Measurements from ENCODE around the gene GPC6. TPM values are rescaled to one million over a fixed set of nuclear protein-coding genes. Genes with fewer than 3 reads are reported as not detected.
"Not testable (repeated sequence)": the region's sequence is repeated elsewhere in the genome, so short reads cannot be mapped to it uniquely, and the experiment has no call there.

Gene GPC6
- polyA plus RNA-seq, 1 donor = 4.1 TPM

DNA sequence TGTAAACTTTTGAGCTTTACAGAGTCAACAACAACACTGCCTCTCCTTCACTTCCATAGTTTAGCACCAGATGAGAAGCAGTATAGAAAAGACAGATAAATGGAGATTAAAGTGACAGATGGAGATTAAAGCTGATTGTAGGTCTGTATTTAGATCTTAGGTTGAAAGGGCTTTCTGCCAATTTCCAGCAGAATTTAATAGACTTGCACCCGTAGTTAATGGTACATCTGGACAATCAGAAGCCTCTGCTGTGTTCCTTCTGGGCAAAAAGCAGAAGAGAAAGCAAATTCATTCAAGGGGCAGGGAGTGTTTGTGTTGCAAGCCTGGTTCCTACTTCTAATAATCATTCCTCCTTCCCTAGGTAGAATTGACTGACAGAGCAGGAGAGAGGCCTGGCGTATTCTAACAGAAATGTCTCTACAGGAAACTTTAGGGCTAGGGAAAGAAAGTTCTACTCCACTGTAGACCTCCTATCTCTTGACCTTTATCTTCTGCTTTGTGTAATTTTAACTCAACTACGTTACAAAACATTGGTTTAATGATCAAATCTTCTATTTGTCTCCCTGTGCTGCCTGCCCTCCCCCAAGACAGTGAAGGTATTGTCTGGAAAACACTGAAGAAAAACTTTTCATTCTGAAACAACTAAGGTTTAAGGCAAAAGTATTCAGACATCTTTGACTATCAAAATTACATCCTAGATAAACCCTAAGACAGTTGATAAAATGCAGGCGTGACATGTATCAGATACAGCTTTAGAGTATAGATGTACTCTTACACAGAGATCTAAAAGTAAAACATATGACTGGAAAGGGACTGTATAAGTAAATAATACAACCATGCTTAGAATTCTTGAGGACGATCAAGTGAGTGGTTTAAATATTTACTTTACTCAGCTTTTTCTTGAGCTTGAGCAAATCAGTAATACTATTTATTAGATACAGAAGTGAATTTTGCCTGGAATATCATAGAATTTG, 44.4 kb downstream of the GPC6 start:
- DNase-seq = no peak

DNA sequence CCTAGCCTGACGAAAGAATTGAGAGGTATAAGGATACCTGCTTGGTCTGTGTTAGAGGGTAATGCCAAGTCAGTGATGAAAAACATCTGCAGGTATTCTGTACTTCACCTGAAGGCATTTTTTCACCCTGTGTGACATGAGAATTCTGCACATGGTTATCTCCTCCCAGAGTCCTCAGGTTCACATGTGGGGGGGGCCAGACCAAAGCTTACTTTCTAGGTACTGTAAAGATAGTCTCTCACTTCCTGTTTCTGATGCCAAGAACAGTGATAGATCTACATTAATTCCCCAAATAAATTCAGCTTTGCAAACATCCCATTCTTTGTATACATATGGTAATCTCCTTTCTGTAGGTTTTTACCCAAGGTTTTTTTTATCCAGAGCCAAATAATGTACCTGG, 53.4 kb downstream of the GPC6 start:
- DNase-seq = no peak

DNA sequence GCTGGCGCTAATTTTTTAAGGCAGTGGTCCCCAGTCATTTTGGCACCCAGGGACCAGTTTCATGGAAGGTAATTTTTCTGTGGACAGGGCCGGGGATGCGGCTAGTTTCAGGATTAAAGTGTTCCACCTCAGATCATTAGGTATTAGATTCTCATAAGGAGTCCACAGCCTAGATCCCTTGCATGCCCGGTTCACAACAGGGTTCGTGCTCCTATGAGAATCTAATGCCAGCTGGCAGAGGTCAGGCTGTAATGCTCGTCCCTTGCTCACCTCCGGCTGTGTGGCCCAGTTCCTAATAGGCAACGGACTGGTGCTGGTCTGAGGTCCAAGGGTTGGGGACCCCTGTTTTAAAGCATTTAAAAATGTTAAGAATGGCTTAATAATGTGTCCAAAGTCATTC, 54.1 kb downstream of the GPC6 start:
- no peak for DNase-seq

DNA sequence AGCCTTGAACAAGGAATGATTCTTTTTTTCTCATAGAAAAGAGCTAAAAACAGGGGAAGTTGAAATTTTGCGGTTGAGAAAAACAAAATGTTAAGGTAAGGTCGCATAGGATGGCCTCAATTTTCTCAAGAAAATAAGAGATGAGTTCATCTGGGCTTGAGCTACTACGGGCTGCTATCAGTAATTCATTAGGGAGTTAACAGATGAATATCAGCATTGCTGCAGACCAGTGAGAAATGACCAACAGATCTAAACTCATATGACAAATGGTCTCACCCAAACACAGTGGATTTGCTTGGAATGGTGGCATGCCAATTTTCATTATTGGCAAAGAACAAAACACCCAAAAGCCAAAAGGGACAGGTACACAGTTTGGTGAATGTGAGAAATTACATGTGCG, 56.6 kb downstream of the GPC6 start:
- no peak for DNase-seq

DNA sequence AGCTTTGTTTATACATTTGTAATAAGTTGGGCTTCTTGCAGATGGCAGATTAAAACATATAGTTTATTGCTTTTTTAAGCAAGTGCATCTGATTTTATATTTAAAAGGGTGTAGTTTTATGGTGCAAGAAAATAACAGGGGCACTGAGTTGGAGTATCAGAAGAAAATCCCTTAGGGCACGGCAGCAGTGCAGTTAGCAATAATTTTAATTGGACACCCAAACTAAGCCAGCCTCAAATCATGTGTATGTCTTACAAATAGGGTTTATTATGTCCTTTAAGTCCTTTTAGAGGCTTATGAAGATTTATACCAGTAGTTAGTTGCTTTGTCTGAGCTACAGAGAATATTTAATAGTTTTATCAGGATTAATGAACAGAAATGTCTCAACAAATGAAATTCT, 57.5 kb downstream of the GPC6 start:
- no peak for DNase-seq

DNA sequence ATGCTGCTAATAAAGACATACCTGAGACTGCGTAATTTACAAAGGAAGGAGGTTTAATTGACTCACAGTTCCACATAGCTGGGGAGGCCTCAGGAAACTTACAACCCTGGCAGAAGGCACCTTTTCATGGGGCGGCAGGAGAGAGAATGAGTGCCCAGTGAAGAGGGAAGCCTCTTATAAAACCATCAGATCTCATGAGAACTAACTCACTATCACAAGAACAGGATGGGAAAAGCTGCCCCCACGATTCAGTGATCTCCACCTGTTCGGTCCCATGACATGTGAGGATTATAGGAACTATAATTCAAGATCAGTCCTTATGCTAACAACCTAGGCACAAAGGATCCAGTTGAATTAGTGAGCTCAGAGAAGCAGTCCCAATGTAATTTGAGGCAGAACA, 59.4 kb downstream of the GPC6 start:
- no peak for DNase-seq

DNA sequence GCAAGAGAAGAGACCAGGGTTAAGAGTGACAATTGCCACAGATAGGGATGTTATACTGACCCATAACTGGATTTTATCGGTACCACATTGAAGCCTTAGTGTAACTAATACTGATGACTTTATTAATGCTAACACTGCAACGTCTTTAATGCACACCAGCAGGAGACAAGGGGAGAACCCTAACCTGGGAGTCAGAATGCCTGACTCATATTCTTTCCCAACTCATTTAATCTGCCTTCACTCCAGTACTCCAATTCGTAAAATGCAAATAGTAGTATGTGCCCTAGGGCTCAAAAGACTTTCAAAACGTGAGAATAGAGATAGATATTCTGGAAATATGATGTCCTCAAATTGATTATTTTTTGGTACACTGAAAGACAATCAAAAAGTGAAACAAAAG, 62.4 kb downstream of the GPC6 start:
- no peak for DNase-seq

DNA sequence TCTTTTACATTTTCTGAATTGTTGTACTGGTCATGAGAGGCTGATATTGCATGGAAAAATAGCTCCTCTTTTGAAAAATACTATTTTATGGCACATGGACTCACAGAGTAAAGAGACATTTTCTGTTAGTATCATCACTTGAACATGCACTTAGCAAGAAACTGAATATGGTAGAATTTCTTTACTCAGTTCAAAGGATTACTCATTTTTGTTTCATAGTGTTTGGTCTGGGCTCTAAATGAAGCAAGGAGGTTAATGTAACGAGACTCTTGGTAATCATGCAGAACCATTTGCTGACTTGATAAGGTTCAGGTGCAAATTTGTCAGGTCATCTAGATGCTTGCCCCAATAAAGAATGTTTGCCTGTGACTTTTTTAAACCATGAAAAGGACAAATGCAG, 63.2 kb downstream of the GPC6 start:
- DNase-seq = no peak

DNA sequence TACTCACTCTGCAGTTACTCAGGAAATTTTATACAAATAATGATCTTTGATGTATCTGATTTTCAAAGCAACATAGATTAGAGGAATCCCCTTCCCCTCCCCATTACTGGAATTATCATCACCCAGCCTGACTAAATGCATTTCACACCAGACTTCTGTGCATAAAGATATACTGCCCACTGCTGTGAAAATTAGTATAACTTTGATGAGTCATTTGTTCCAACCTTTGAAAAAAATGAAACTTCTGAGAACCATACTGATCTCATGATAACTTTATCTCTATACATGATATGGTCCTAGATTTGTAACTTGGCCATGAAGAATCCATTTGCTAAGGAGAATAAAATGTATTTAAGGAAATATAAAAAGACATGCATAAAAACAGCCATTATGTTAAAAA, 63.9 kb downstream of the GPC6 start:
- no peak for DNase-seq

DNA sequence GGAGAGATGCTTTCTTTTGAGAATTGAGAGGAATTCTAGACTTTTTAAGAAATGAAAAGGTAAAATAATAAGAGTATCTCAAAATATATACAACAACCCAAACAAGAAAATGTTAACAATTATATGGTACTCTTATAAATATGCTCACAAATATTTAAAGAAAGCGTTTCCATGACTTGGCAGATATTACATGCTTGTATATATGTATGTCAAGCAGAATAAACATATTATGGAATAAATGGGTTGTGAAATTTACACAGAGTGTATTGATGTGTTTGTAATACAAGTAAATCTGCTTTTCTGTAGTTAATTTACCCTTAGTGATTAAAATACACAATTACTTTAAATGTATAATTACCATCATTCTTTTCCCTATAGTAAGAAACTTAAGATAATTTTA, 65.8 kb downstream of the GPC6 start:
- DNase-seq = no peak

DNA sequence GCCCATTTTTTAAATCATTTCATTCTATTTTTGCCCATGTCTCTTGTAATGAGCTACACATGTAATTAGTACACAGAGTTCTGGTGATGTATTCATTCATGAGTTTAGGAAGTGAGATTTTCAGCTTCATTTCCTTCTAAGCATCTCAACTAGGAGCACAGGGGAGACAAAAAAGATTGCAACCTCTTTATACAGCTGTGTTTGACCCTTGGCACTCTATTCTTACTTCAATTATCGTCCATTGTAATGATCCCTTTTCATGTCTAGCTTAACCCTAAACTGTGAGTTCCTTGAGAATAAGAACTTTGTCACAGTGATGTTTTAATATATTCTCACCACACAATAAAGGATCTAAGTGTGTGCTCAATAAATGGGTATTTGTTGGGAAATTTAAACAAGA, 67.1 kb downstream of the GPC6 start:
- DNase-seq = no peak

DNA sequence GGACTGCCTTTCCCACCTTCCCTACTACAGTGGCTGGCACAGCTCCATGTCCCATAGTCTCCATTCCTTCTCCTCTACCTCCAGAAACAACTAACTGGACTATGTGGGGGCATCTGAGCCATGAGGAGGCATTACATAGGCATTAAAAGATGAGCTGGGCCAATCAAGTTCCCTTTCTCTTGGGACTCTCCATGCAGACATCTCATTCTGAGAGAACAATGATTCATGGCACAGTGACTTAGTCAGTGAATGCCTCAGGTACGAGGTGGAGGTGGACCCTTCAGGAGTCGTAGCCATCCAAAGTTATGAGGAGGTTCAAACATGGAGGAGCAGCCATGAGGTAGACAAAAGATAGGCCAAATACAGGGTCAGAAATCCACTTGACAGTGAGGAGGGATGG, 70.0 kb downstream of the GPC6 start:
- DNase-seq = no peak

DNA sequence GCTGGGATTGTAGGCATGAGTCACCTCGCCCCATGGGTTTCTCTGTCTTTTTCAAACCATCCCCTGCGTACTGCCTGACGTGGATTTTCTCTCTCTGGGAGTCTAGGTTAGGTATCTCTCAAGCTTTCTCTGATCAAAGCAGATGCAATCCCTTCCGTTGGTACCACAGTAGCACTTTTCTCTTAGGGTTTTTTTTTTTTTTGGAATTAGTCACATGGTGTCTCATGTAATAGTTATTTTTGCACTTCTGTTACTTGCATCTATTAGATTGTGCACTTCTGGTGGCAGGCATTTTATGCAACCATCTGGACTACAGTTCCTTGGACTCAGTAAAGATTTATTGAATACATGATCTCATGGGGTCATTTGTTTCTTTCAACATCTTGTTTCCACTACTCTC, 72.1 kb downstream of the GPC6 start:
- no peak for DNase-seq

DNA sequence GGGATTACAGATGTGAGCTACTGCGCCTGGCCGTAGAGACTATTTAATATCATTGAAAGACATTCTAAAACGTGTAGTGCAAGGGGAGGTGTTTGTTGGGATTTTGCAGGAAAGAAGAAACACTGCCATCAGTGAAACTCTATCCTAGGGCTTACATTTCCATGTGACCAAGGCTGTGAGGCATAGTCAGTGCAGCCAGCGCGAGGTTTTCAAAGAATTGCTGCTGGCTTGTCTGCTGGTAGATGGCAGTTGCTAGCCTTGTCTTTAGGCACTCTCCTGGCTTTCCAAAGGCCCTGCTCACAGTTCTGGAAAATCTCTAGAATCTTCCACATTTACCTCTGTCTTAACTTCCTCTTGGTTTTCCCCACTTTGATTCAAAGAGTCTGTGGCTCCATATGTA, 77.5 kb downstream of the GPC6 start:
- no peak for DNase-seq

DNA sequence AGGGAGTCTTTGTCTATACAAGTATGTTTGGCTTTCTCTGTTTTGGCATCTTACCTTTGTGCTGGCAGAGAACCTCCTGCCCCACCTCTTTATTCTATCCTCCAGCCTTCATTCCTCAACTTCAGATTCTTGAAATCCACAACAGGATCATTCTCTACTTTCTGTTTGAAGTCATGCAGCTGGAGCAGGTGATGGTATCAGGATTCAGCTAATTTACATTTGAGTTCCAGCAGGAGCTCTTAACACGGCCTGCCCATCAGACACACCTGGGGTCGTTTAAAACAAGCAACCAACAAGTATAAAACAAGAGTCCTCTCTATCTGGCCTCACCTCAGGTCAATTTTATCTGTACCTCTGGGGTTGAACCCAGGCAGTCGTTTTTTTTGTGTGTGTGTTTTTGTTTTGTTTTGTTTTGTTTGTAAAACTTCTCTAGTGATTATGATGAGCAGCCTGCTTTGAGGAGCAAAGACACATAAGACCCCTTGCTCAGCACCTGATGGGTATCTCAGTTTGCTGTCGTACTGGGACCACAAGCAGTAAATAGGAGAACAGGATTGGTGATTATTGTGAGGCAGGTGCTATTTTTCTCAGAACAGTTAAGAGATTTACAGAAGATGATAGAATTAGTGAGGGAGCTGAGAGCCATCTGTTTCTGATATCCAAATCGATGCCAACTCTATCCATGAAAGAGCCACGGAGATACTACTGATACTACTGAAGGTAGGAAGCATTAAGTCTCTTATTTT, 78.4 kb downstream of the GPC6 start:
- DNase-seq = no peak

DNA sequence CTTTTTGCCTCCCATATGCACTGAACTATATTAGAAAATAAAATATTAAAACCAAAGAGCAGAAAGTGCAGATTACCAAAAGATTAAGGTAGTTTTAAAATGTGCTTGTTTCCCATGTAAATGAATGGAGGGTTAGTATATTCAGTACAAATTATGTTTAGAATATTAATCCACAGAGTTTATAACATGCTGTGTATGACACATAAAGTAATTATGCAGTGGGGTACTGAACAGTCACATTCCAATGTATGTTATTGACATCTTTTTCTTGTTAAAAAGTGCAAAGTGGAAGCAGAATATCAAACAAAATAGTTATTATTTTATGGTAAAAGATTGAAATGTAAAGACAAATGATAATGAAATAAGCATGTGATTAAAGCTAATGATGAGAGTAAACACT, 79.3 kb downstream of the GPC6 start:
- no peak for DNase-seq

DNA sequence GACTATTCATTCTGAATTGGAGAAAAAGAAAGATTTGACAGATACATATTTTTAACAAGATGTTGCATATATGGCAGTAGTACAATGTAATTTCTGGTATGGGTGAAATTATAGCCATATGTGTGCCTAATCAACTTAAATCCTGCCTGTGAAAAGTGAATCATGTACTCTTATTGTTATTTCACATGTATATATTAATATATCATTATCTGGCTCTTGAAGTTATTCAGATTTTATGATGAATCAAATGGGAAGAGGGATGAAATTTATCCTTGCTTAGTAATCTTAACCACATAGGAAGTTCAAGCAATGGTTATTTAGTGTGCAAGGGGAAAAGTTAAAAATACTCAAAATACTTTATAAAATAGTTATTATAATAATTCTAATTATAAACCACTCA, 80.5 kb downstream of the GPC6 start:
- no peak for DNase-seq

DNA sequence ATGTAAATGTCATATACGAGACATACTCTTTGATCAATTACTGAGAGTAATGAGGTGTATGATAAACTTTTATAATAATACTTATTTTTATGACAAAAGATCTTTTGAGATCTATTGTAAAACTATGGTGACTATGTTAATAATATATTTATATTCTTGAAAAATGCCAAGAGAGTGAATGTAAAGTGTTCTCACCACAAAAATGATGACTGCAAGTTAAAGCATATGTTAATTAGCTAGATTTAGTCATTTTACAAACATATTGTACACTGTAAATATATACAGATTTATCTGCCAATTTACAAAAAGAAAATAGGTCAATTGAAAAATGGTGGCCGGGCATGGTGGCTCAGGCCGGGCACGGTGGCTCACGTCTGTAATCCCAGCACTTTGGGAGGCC, 81.0 kb downstream of the GPC6 start:
- no peak for DNase-seq

DNA sequence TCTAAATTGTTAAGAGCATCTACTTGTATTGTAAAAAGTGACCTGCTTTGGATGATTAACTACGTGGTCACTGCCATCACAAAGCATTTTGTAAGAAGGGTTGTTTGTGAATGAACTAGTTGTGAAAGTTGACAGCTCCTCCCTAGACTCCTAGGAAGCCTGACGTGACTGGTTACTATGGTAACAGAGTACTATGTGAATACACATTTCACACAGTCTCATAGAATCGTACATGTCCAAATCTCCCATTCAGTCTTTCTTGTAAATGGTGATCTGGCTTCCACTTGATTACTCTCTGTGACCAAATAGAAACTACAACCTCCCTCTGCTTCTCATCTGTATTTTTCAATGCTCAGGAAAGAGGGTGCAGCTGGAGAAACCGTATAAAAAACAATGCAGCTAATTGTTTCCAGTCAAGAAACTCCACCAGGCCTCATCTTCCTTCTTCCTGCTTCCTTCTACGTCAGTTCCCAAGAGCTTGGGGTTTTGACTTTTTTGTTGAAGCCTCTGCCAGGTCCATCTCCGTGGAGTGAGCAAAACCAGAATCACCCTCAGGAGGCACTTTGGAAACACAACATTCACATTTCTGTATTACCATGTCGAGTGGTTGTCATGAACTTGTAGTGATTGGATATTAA, 83.4 kb downstream of the GPC6 start:
- DNase-seq = peak; percentile 7

DNA sequence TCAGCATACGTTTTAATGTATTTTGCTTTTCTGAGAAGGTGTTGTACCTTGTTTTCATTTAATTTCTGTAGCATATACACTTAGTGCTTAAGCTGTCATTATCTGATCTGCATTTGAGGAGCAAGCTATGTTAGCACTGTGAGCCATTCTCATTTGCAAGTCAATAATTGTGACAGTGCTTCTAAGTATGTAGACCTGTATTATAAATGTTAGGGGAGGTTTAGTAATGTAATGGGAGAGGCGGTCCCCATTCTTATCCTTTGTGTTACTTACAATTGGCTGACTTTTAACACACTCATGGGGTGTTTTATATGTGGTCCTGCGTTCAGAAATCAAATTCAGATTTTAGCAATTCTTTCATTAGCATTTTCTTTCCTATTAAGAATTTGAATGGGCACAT, 90.2 kb downstream of the GPC6 start:
- no peak for DNase-seq

DNA sequence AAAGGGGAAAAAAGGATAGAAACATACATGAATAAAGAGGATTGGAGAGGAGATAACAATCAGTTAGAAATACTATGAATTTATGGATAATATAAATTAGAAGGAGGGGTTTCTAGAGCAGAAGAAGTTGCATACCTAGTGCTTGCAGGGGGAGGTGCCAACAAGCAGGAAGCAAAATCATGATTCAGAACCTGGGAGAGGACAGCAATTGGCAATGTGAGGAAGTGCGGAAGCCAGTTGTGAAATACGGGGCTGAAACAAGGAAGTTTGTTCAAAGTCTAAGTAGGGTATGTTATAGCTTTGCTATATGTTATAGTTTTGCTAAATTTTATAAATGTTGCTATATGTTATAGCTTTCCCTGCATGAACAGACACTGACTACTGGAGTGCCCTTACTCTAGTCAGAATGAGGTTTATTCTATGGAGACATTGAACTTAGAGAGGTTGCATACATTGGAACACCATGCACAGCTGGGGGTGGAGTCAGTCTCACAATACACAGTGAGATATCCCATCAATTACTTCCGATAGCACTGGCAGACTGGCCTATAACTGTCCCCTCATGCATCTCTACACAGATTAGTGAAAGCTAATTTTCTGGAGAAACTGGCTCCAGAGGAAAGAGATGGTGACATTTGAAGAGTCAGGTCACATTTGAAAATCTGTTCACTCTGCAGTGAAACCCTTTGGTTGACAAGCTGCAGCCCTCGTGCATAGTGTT, 92.1 kb downstream of the GPC6 start:
- no peak for DNase-seq

DNA sequence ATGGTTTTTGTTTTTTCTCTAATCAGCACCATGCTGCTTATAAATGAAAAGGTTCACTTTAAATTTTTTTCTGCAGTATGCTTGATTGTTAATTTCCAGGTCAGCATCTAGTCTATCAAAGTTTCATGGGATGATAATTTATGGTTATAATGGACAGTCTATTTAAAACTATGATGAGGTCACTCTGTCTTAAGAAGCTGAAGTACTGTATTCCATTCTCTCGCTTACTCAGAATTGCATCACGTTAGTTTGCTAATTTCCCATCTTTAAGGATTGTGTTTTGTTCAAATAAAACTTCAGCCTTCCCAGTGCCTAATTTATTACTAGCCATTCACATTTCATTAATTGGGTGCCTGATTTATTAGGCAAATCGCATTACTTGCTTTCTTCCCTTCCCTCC, 94.3 kb downstream of the GPC6 start:
- no peak for DNase-seq

DNA sequence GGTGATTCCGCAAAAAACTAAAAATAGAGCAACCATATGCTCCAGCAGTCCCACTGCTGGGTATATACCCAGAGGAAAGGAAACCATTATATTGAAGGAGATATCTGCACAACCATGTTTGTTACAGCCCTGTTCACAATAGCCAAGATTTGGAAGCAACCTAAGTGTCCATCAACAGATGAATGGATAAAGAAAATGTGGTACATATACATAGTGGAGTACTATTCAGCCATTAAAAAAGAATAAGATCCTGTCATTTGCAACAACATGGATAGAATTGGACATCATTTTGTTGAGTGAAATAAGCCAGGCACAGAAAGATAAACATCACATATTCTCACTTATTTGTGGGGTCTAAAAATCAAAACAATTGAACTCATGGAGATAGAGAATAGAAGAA, 97.3 kb downstream of the GPC6 start:
- DNase-seq = not testable (repeated sequence)
